ENCODE data around the gene RAB11FIP4. TPM values are rescaled to one million over a fixed set of nuclear protein-coding genes. Genes with fewer than 3 reads are reported as not detected.

Gene RAB11FIP4
- total RNA-seq, 1 donor, result 15.1 TPM

- DNase-seq (ENCODE audit: low read depth in 2 of 3, low spot score in 2 of 3), result no peak
Measured at GRCh38 chr17:31580316-31580705, 188.8 kb downstream of the RAB11FIP4 start.

- DNase-seq (ENCODE audit: low read depth in 2 of 3, low spot score in 2 of 3), result peak in 2 of 3 donors; percentile 32 to 49
Measured at GRCh38 chr17:31580706-31581490, 189.4 kb downstream of the RAB11FIP4 start.

- DNase-seq (ENCODE audit: low read depth in 2 of 3, low spot score in 2 of 3), result no peak
Measured at GRCh38 chr17:31581491-31581890, 190.0 kb downstream of the RAB11FIP4 start.

GRCh38 chr17:31582151-31582907 is 190.9 kb downstream of the RAB11FIP4 start:
- peak in 2 of 3 donors; percentile 67 to 86 for DNase-seq (ENCODE audit: low read depth in 2 of 3, low spot score in 2 of 3)

- DNase-seq (ENCODE audit: low read depth in 2 of 3, low spot score in 2 of 3), result no peak
Measured at GRCh38 chr17:31583772-31584356, 192.4 kb downstream of the RAB11FIP4 start.

- peak in 1 of 3 donors; percentile 50 for DNase-seq (ENCODE audit: low read depth in 2 of 3, low spot score in 2 of 3)
Measured at GRCh38 chr17:31584438-31585279, 193.2 kb downstream of the RAB11FIP4 start.

DNA sequence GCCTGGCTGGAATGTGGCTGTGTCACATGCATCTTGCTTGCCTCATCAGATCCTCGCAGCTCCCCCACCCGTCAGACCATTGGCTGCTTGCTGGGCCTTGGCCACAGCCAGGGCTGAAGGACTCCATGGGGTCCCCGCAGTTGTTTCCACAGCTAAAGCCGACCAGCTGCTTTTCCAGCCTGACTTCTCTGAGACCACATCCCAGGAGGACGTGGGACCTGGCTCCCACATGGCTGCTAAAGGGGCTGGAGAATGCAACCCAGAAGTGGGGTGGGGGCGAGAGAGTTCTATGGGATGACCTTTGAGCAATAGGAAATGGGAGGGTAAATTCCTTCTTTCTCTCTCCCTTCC is 193.8 kb downstream of the RAB11FIP4 start:
- no peak for DNase-seq (ENCODE audit: low read depth in 2 of 3, low spot score in 2 of 3)

DNA sequence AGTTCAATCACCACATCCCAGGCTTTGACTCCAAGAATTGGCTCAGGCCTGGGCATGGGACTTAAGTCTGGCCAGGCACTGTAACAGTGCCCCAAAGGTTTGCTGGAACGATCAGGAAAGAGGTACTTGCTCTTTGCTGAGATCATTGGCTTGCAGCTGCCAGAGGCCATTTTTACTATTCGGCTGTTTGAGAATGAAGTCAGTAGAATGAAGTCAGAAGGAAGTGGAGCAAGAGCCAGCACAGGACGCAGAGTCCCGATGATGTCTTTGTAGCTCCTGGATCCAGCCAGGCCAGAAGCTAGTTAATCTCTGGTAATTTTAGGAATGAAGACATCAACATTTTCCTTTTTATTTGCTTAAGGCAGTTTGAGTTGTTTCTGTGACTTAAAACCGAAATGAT is 195.5 kb downstream of the RAB11FIP4 start:
- DNase-seq (ENCODE audit: low read depth in 2 of 3, low spot score in 2 of 3), result no peak

GRCh38 chr17:31587462-31587861 is 196.0 kb downstream of the RAB11FIP4 start:
- DNase-seq (ENCODE audit: low read depth in 2 of 3, low spot score in 2 of 3), result no peak

Small RNA genes lying within 50 kb of the gene (small RNA-seq; reads per million reads assigned to genes)
- gene MIR193A (1.8 reads per million, percentile 64 among the genes with 10 or more reads in this experiment), gene MIR4725 (not detected), gene RN7SL45P (not detected), gene RN7SL79P (not detected), gene RNU6ATAC7P (not detected)

Other genes with a start within 250 kb of the RAB11FIP4 start
- gene OMG, start 94.4 kb upstream of the RAB11FIP4 start, total RNA-seq, result under 0.01 TPM
- 20.7 TPM for gene EVI2B, start 77.6 kb upstream of the RAB11FIP4 start, total RNA-seq
- gene EVI2A, start 70.1 kb upstream of the RAB11FIP4 start, total RNA-seq, result 13.7 TPM